Right renal cortex interstitium (tissue), 3 donors: ENCODE results near the gene COL27A1. TPM values are rescaled to one million over a fixed set of nuclear protein-coding genes. Genes with fewer than 3 reads are reported as not detected.

ENCODE experiments used
- DNase-seq, 3 donors: peaks; one replicate each; pipeline ENCODE4 v3.0.0-alpha.2; 2013; ENCODE audit warnings: low read depth in 3 of 3, low spot score in 2 of 3
- polyA plus RNA-seq, 3 donors: library from polyadenylated mRNA; unstranded; fragments of 120-200 nt; gene quantifications; one replicate each; pipeline ENCODE4 v1.2.1, GENCODE V29; 2013; ENCODE audit not compliant: insufficient read length in 3 of 3

COL27A1 gene
- polyA plus RNA-seq, 3 donors, result 25.1 to 26.6 (median 26.0) TPM

DNA sequence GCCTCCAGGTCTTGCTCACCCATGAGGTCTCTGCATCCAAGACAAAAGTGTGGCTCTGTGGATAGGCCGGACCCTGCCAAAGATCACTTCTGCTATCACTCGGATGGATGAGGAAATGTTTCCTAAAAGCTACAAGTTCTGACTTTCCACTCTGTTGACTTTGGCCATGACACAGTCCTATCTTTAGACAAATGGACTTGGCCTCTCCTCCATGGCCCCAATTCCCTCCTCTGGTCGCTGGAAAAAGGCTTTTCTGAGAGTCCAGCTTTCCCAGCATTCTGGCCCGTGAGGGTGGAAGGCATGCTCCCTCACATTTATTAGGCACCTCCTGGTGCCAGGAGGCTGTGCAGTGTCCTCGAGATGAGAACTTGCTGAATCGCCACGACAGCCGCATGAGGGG, 83.1 kb downstream of the COL27A1 start:
- no peak for DNase-seq

- no peak for DNase-seq
Measured at GRCh38 chr9:114238891-114239875, 83.8 kb downstream of the COL27A1 start.

GRCh38 chr9:114240216-114240615, 84.9 kb downstream of the COL27A1 start:
- DNase-seq, result no peak

GRCh38 chr9:114240647-114241558, 85.6 kb downstream of the COL27A1 start:
- DNase-seq, result no peak

DNA sequence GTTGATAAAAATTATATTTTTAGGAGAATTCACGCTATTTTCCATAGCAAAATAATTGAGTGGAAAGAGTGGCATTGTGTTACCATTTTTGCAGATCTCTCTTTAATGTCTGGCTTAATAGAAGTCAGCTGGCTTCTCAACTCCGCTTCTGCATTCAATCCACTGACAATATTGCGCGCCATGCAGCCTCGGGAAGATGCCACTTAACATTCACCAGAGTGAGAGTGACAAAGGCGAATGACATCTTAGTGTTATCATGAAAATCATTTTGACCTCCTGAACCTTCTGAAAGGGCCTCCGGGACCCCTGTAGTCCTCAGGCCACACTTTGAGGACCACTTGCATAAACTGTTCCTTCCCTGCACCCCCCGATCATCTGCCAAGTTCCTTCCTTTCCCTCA, 87.5 kb downstream of the COL27A1 start:
- DNase-seq, result no peak

GRCh38 chr9:114243240-114243639, 87.9 kb downstream of the COL27A1 start:
- DNase-seq, result no peak

GRCh38 chr9:114244570-114244969, 89.2 kb downstream of the COL27A1 start:
- no peak for DNase-seq

DNA sequence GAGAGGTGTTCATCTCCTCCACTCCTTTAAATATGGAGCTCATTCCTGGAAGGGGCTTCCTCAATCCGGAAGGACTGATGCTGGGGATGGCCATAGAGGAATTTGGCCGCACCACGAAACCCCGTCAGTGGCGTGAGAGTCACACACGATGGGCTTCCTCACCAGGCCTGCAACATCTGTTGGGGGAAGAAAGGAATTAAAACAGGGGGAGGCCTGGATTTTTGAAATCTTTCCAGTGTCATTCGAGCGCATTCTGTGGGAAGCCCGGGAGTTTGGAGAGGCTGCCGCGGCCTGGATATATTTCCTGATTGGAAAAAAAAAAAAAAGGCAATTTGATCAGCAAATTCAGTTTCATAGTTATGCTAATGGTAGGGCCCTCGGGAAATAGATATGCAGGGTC, 91.2 kb downstream of the COL27A1 start:
- DNase-seq, result no peak

GRCh38 chr9:114247077-114247476, 91.7 kb downstream of the COL27A1 start:
- no peak for DNase-seq

DNA sequence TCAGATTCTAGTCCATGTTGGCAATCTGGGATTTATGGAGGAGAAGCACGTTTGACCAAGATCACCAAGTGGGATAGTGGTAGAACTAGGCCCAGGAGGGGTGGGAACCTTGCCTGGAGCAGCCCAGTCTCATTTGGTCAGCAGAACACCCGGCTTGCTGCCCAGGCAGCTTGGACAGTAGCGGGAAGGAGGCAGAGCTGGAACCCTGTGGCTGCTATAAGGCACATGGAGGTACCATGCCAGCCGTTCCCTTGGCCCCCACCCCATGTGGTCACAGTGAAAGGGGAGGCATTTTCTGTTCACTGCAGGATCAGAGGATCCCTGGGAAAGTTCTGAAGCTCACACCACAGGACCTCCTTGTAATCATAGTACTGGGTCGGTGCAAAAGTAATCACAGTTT, 92.2 kb downstream of the COL27A1 start:
- DNase-seq, result no peak

DNA sequence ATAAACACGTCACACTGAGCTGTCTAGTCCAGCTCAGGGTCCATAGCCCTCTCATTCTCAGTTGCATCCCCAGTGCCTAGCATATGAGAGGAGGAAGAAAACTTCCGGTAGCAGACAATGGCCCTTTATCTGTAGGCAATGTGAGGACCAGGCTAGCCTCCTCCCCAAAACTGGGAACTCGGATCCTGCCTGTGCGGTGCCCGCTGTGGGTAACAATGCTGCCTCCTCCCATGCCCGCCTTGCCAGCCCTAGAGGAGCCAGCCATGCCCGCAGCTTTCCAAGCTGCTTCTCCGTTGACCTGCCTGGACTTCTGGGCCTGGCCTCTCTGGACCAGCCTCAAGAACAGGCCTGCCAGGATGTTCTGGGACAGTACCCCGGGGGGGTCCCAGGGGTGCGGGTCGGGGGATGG, 93.0 kb downstream of the COL27A1 start:
- no peak for DNase-seq

GRCh38 chr9:114249424-114250234, 94.3 kb downstream of the COL27A1 start:
- no peak for DNase-seq

DNA sequence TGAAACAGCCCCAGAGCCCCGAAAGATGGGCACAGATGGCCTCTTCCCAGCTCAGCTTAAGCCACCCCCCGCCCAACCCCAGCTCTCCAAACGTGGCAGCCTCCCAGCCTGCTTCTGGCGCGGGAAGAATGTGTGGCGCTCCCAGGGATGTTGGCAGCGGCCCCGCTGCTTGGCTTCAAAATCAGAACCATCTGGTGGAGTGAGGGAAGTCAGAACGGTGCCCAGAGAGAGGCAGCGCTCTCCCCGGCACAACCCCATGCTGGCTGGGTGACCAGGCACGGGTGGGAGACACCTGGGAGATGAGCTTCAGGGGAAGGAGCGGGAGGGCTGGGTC, 94.9 kb downstream of the COL27A1 start:
- no peak for DNase-seq

- no peak for DNase-seq
Measured at GRCh38 chr9:114250648-114251047, 95.3 kb downstream of the COL27A1 start.

GRCh38 chr9:114252394-114252793, 97.1 kb downstream of the COL27A1 start:
- DNase-seq, result no peak

- DNase-seq, result no peak
Measured at GRCh38 chr9:114256827-114257328, 101.5 kb downstream of the COL27A1 start.

- DNase-seq, result no peak
Measured at GRCh38 chr9:114258218-114258617, 102.9 kb downstream of the COL27A1 start.

DNA sequence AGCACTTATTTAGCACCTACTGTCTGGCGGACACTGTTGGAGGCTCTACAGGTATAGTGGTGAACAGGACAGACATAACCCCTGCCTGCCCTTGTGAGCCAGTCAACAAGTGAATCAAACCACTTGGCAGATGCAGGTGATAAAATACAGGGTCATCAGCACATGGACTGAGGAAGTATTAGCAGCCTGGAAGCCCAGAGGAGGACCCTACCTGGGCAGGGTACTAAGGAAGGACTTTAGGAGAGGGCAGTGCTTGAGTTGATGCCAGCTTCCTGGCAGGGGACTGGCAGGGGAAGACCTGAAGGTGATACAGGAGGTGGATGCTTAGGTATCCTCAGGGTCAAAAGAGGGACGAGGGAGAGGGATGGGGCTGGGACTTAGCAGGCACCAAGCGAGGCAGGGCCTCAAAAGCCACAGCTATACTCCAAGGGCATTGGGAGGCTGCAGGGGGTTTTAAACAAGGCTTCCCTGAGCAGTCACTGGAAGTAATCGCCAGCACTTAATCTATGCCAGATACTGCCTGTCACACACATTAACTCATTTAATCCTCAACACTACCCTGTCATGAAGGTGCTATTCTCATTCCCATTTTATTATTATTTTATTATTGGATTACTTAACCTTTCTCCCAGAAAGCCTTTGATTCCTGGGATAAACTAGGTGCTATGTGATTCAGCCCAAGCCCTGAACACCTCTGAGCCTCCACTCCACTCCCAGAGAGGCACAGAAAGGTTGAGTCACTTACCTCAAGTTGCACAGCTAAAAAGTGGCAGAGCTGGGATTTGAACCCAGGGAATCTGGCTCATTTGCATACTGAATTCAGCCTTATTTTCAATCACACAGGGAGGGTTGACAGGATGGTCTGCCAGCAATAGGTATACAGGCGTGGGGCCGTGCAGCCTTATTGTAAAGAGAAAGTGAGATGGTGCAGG, 103.8 kb downstream of the COL27A1 start:
- no peak for DNase-seq

DNA sequence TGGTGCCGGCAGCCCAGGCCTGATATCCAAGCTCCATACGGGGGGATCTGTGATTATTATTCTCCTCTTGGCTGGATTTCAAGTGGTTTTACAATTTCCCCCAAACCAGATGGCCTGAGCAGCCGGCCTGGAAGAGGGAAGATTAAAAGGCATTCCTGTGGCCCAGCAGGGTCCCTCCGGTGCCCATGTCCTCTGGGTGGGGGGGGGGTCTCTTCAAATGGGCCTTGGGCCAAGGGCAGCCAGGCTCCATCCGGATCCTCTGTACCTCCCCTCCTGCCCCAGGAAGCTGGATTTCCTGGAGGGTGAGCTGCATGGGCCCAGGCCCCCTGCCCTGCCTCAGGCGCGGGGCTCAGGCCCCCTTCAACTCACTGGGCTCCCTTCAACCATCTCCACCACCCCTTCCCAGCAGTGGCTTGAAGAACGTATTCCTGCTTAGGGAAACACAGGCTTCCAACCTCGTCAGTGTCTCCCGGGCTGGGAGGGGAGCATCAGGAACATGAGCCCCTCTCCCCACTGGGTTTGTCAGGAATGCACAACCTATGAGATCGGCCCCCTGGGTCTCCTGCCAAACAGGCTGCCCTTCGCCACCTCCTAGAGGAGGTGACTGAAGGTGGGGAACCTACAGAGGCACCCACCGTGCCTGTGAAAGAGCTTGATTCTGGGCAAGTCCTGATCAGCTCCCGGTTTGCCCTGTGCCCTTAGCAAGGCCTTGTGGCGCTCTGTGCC, 104.6 kb downstream of the COL27A1 start:
- DNase-seq, result no peak
